SK-N-SH (cell line): ENCODE measurements around the gene UFSP1. TPM values are rescaled to one million over a fixed set of nuclear protein-coding genes. Genes with fewer than 3 reads are reported as not detected.

Source experiments
- CTCF ChIA-PET: fragments of 300-600, 350-600 bp; formaldehyde crosslinking; extraction: SDS; loops from one replicate; lab custom pipeline; 2021; lab: Yijun Ruan, JAX
- POLR2A ChIA-PET: fragments of 350-600 bp; sonication (Branson Sonifier 250); formaldehyde crosslinking; extraction: SDS; loops from one replicate; lab custom pipeline; 2020; ENCODE audit warnings: antibody characterized with exemption, inconsistent platforms; lab: Yijun Ruan, JAX
- DNase-seq: peaks from one replicate; pipeline ENCODE4 v3.0.0; 2012
- H2AFZ ChIP-seq: fragments of 200-600 bp; sonication (generic); 2 replicates; pipeline ENCODE4 v1.8.1; 2016; ENCODE audit warnings: antibody characterized with exemption, mild to moderate bottlenecking, low read depth
- H3F3A ChIP-seq: fragments of 200-600 bp; sonication (generic); replicated peaks from 2 replicates; pipeline ENCODE3; 2016; ENCODE audit warnings: antibody characterized with exemption, mild to moderate bottlenecking; ENCODE audit not compliant: insufficient read depth
- H3K27ac ChIP-seq, 2 experiments: fragments of 200-500 bp in 1 of 2; fragments of 200-600 bp in 1 of 2; sonication (Bioruptor generic) in 1 of 2; sonication (generic), shearing (Covaris generic) in 1 of 2; 2 replicates each; pipeline versions ENCODE4 v1.5.1 to v1.6.1; 2014 to 2016; ENCODE audit warnings: low read depth in 2 of 2, inconsistent platforms in 1 of 2, low read length in 1 of 2, mild to moderate bottlenecking in 1 of 2, mixed read lengths in 1 of 2
- H3K27me3 ChIP-seq: fragments of 200-600 bp; sonication (generic), shearing (Covaris generic); 2 replicates; pipeline ENCODE4 v1.6.1; 2016; ENCODE audit warnings: mixed run types; ENCODE audit not compliant: insufficient read depth
- H3K36me3 ChIP-seq, 2 experiments: fragments of 200-500 bp in 1 of 2; fragments of 200-600 bp in 1 of 2; sonication (Bioruptor generic) in 1 of 2; sonication (generic) in 1 of 2; replicated peaks in 1 of 2; 2 replicates each; pipeline versions ENCODE3 to v1.5.1; 2014 to 2016; ENCODE audit warnings: low read length in 1 of 2, mild to moderate bottlenecking in 1 of 2; ENCODE audit not compliant: insufficient read depth in 2 of 2, control insufficient read depth in 1 of 2
- H3K4me1 ChIP-seq, 2 experiments: fragments of 200-500 bp in 1 of 2; fragments of 200-600 bp in 1 of 2; sonication (Bioruptor generic) in 1 of 2; sonication (generic), shearing (Covaris generic) in 1 of 2; 2 replicates each; pipeline versions ENCODE4 v1.5.1 to v1.6.1; 2014 to 2016; ENCODE audit warnings: low read depth in 1 of 2, low read length in 1 of 2, mixed run types in 1 of 2; ENCODE audit not compliant: insufficient read depth in 2 of 2, control insufficient read depth in 1 of 2
- H3K4me2 ChIP-seq: fragments of 200-600 bp; sonication (generic), shearing (Covaris generic); 2 replicates; pipeline ENCODE4 v1.6.1; 2017; ENCODE audit warnings: mixed run types
- H3K4me3 ChIP-seq, 2 experiments: fragments of 200-500 bp in 1 of 2; fragments of 200-600 bp in 1 of 2; sonication (Bioruptor generic) in 1 of 2; sonication (generic), shearing (Covaris generic) in 1 of 2; 2 replicates each; pipeline versions ENCODE4 v1.5.1 to v1.8.1; 2014 to 2016; ENCODE audit warnings: low read depth in 2 of 2, inconsistent platforms in 1 of 2, low read length in 1 of 2, mild to moderate bottlenecking in 1 of 2, mixed read lengths in 1 of 2, moderate library complexity in 1 of 2
- H3K79me2 ChIP-seq: fragments of 200-600 bp; sonication (generic); 2 replicates; pipeline ENCODE4 v1.8.1; 2017; ENCODE audit warnings: mild to moderate bottlenecking; ENCODE audit not compliant: insufficient read depth
- H3K9ac ChIP-seq: fragments of 200-600 bp; sonication (generic); 2 replicates; pipeline ENCODE4 v1.6.1; 2017; ENCODE audit warnings: mixed run types
- H3K9me2 ChIP-seq: fragments of 200-600 bp; sonication (generic); 2 replicates; pipeline ENCODE4 v1.6.1; 2017; ENCODE audit warnings: mixed run types
- H3K9me3 ChIP-seq: fragments of 200-600 bp; sonication (generic); 2 replicates; pipeline ENCODE4 v1.6.1; 2017; ENCODE audit warnings: mixed run types, mild to moderate bottlenecking, moderate library complexity
- H4K20me1 ChIP-seq: fragments of 200-600 bp; sonication (generic); 2 replicates; pipeline ENCODE4 v1.6.1; 2017; ENCODE audit warnings: mild to moderate bottlenecking, mixed run types; ENCODE audit not compliant: insufficient read depth
- ELF1 ChIP-seq: IDR thresholded peaks from 2 replicates; pipeline ENCODE4 v1.4.0; 2012
- EZH2phosphoT487 ChIP-seq: fragments of 200-600 bp; sonication (generic); IDR thresholded peaks from 2 replicates; pipeline ENCODE4 v1.6.1; 2017; ENCODE audit warnings: low read depth, mixed run types, mild to moderate bottlenecking, antibody characterized with exemption, moderate library complexity, borderline replicate concordance
- FOSL2 ChIP-seq: IDR thresholded peaks from 2 replicates; pipeline ENCODE4 v1.4.0; 2012; ENCODE audit warnings: low read depth, mild to moderate bottlenecking, moderate library complexity, borderline replicate concordance
- FOXJ3 ChIP-seq: sonication (generic); formaldehyde crosslinking; IDR thresholded peaks from 2 replicates; pipeline ENCODE4 v1.5.1; 2020; ENCODE audit warnings: mild to moderate bottlenecking, missing genetic modification reagents
- FOXM1 ChIP-seq: IDR thresholded peaks from 2 replicates; pipeline ENCODE4 v1.4.0; 2012; ENCODE audit warnings: low read depth, mild to moderate bottlenecking
- GABPA ChIP-seq: IDR thresholded peaks from 2 replicates; pipeline ENCODE4 v1.4.0; 2012; ENCODE audit warnings: low read depth, mild to moderate bottlenecking
- GATA2 ChIP-seq: sonication (generic); formaldehyde crosslinking; IDR thresholded peaks from 2 replicates; pipeline ENCODE4 v1.5.0; 2020; ENCODE audit warnings: mild to moderate bottlenecking, missing genetic modification reagents
- JUND ChIP-seq: IDR thresholded peaks from 2 replicates; pipeline ENCODE4 v1.4.0; 2012
- RCOR1 ChIP-seq: fragments of 150-350 bp; IDR thresholded peaks from 2 replicates; pipeline ENCODE4 v1.6.1; 2017; ENCODE audit warnings: antibody characterized with exemption, low read length
- RFX5 ChIP-seq: IDR thresholded peaks from 2 replicates; pipeline ENCODE4 v1.6.1; 2012; ENCODE audit warnings: mild to moderate bottlenecking, improper control_type of control experiment, low read length
- RXRA ChIP-seq: IDR thresholded peaks from 2 replicates; pipeline ENCODE4 v1.4.0; 2012; ENCODE audit warnings: low read depth, mild to moderate bottlenecking, borderline replicate concordance
- TAF1 ChIP-seq: IDR thresholded peaks from 2 replicates; pipeline ENCODE4 v1.6.1; 2012; ENCODE audit warnings: low read depth, mild to moderate bottlenecking, low read length, moderate library complexity, borderline replicate concordance
- WGBS: methylation state at CpG from one replicate; pipeline ENCODE4 v1.1.6; 2017; ENCODE audit warnings: low lambda C conversion rate; 5-methylcytosine and 5-hydroxymethylcytosine counted together
- polyA plus RNA-seq, 3 experiments: library from polyadenylated mRNA; depleted of rRNA; stranded (reverse); fragments of >200 nt; gene quantifications; 2 replicates each; pipeline ENCODE4 v1.2.3, GENCODE V29; 2012
- TF ChIP-seq, protein P1 (sequence below): fragments of 200-600 bp; sonication (generic); IDR thresholded peaks from 2 replicates; pipeline ENCODE4 v1.6.1; 2017; ENCODE audit warnings: antibody characterized with exemption, mild to moderate bottlenecking, moderate library complexity
- TF ChIP-seq, protein P2 (sequence below): IDR thresholded peaks from 2 replicates; pipeline ENCODE4 v1.4.0; 2012; ENCODE audit warnings: low read depth
- TF ChIP-seq, protein P3 (sequence below): IDR thresholded peaks from 2 replicates; pipeline ENCODE4 v1.4.0; 2012; ENCODE audit warnings: low read depth, borderline replicate concordance
- TF ChIP-seq, protein P4 (sequence below): IDR thresholded peaks from 2 replicates; pipeline ENCODE4 v1.6.1; 2012; ENCODE audit warnings: mild to moderate bottlenecking, low read depth, low read length, moderate library complexity

The UFSP1 gene
- polyA plus RNA-seq, 1 of the 3 experiments (the other 2 are of a cell fraction): 4.5 TPM

DNA sequence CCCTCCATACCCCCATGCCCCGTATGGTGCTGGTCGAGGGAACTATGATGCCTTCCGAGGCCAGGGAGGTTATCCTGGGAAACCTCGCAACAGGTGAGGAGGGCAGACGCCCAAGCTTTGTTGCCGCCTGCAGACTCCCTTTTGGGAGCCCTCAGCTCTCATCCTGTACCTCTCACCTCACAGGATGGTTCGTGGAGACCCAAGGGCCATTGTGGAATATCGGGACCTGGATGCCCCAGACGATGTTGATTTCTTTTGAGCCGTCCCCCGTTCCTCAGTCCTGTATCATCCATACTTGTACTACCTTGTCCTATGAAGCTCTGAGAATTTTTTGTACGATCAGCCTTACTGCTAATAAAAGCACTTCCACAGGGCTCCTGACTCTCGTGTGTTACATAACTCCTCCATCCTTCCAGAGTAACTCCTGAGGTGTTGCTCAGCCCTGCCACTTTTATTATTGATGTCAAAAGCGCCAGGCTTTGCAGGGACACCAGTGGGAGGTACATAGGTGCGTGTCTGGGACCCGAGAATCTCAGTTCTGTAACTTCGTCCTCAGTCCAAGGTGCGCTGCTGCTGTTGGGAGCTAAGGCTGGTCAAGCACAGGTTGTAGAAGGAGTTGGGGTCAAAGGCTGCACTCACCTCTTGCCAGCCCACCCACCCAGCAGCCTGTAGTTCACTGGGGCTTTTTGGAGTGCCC is 1.1 kb downstream of the UFSP1 start:
- CTCF ChIA-PET: interaction anchor here (0.7 to 4.9 kb wide), 8 partner anchors 9 to 189 kb away, joined by 3 to 16 read pairs (median 4); partner anchors contain the start of genes POP7, SLC12A9 and SRRT
- no peak for TF ChIP-seq JUND
- TF ChIP-seq FOXJ3 (CRISPR knock-in tag): no peak
- no peak for TF ChIP-seq RCOR1
- no peak for TF ChIP-seq RFX5
- TF ChIP-seq, protein P1, sequence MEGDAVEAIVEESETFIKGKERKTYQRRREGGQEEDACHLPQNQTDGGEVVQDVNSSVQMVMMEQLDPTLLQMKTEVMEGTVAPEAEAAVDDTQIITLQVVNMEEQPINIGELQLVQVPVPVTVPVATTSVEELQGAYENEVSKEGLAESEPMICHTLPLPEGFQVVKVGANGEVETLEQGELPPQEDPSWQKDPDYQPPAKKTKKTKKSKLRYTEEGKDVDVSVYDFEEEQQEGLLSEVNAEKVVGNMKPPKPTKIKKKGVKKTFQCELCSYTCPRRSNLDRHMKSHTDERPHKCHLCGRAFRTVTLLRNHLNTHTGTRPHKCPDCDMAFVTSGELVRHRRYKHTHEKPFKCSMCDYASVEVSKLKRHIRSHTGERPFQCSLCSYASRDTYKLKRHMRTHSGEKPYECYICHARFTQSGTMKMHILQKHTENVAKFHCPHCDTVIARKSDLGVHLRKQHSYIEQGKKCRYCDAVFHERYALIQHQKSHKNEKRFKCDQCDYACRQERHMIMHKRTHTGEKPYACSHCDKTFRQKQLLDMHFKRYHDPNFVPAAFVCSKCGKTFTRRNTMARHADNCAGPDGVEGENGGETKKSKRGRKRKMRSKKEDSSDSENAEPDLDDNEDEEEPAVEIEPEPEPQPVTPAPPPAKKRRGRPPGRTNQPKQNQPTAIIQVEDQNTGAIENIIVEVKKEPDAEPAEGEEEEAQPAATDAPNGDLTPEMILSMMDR: no peak
- TF ChIP-seq EZH2phosphoT487: no peak
- TF ChIP-seq, protein P2, sequence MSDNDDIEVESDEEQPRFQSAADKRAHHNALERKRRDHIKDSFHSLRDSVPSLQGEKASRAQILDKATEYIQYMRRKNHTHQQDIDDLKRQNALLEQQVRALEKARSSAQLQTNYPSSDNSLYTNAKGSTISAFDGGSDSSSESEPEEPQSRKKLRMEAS: no peak
- no peak for TF ChIP-seq FOSL2
- TF ChIP-seq GABPA: no peak

DNA sequence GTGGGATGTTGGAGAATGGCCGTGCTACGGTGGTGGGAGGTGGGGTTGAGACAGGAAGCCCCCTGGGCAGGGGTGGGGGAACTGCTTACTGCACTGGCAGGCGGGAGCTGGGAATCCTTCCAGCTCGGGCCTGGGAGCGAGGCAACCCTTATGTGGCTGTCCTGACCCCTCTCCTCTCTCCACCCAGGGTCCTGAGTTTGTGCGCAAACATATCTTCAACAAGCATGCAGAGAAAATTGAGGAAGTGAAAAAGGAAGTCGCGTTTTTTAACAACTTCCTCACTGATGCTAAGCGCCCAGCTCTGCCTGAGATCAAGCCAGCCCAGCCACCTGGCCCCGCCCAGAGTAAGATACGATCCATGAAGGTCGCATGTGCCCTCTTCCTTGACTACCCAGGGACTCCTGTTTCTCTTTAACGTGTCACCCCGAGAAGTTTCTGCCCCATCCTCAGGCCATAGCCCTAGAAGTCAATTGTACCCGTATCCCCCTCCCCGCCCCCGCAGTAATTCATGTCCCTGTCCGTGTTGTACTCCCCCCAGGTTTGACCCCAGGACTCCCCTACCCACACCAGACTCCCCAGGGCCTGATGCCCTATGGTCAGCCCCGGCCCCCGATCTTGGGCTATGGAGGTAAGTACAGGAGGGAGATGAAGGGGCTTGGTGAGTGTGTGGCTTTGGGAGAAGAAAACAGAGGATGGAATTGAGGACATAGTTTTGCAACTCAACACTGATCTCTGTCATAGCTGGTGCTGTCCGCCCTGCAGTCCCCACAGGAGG is 1.8 kb downstream of the UFSP1 start:
- H3K9ac ChIP-seq: no peak overlapping the region
- peaks cover 40% of the 10 kb centered on the region for H3F3A ChIP-seq
- ChIA-PET POLR2A (interaction anchor here (5.8 kb wide), 1 partner anchor 11 kb away, joined by 126 read pairs; the partner anchor contains the start of gene SRRT), CTCF (interaction anchor here (1.1 to 4.9 kb wide), 7 partner anchors 10 to 190 kb away, joined by 3 to 16 read pairs (median 3); partner anchors contain the start of genes SLC12A9 and SRRT)
- no peaks in the 10 kb centered on the region for H3K9me3 ChIP-seq
- H2AFZ ChIP-seq: no peak overlapping the region
- H3K27me3 ChIP-seq: no peaks in the 10 kb centered on the region
- peak overlapping the region in 1 of 2 experiments; percentile 16; a peak in 2 of 4 replicates for H3K27ac ChIP-seq
- H3K9me2 ChIP-seq: no peaks in the 10 kb centered on the region
- 84% methylated on average over 21 of the region's 21 CpGs for WGBS
- H3K4me1 ChIP-seq: peaks cover 4 to 40% of the 10 kb centered on the region in 2 experiments
- H4K20me1 ChIP-seq: peaks cover 12% of the 10 kb centered on the region
- H3K36me3 ChIP-seq: peaks cover 45 to 62% of the 10 kb centered on the region in 2 experiments
- H3K4me3 ChIP-seq: peak overlapping the region in 1 of 2 experiments; percentile 78; a peak in 2 of 4 replicates
- peak overlapping the region; percentile 100 for H3K4me2 ChIP-seq
- peaks cover 48% of the 10 kb centered on the region for H3K79me2 ChIP-seq
- DNase-seq: peak; percentile 54
- no peak for TF ChIP-seq RXRA
- TF ChIP-seq, protein P2: no peak
- TF ChIP-seq, protein P3, sequence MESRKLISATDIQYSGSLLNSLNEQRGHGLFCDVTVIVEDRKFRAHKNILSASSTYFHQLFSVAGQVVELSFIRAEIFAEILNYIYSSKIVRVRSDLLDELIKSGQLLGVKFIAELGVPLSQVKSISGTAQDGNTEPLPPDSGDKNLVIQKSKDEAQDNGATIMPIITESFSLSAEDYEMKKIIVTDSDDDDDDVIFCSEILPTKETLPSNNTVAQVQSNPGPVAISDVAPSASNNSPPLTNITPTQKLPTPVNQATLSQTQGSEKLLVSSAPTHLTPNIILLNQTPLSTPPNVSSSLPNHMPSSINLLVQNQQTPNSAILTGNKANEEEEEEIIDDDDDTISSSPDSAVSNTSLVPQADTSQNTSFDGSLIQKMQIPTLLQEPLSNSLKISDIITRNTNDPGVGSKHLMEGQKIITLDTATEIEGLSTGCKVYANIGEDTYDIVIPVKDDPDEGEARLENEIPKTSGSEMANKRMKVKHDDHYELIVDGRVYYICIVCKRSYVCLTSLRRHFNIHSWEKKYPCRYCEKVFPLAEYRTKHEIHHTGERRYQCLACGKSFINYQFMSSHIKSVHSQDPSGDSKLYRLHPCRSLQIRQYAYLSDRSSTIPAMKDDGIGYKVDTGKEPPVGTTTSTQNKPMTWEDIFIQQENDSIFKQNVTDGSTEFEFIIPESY: no peak
- TF ChIP-seq TAF1: no peak
- TF ChIP-seq, protein P4, sequence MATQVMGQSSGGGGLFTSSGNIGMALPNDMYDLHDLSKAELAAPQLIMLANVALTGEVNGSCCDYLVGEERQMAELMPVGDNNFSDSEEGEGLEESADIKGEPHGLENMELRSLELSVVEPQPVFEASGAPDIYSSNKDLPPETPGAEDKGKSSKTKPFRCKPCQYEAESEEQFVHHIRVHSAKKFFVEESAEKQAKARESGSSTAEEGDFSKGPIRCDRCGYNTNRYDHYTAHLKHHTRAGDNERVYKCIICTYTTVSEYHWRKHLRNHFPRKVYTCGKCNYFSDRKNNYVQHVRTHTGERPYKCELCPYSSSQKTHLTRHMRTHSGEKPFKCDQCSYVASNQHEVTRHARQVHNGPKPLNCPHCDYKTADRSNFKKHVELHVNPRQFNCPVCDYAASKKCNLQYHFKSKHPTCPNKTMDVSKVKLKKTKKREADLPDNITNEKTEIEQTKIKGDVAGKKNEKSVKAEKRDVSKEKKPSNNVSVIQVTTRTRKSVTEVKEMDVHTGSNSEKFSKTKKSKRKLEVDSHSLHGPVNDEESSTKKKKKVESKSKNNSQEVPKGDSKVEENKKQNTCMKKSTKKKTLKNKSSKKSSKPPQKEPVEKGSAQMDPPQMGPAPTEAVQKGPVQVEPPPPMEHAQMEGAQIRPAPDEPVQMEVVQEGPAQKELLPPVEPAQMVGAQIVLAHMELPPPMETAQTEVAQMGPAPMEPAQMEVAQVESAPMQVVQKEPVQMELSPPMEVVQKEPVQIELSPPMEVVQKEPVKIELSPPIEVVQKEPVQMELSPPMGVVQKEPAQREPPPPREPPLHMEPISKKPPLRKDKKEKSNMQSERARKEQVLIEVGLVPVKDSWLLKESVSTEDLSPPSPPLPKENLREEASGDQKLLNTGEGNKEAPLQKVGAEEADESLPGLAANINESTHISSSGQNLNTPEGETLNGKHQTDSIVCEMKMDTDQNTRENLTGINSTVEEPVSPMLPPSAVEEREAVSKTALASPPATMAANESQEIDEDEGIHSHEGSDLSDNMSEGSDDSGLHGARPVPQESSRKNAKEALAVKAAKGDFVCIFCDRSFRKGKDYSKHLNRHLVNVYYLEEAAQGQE: no peak
- TF ChIP-seq RFX5: no peak
- TF ChIP-seq ELF1: 0 out of 2 replicates have a peak, but pooled peaks have one; percentile 13
- no peak for TF ChIP-seq FOXM1
- TF ChIP-seq GATA2: no peak

More for the DNA sequence above, 1.1 kb downstream of the UFSP1 start:
- Histone ChIP-seq H3K27me3 (no peaks in the 10 kb centered on the region), H3K27ac (peak overlapping the region; percentile 69 to 89; a peak in 3 of 4 replicates), H3K4me1 (peaks cover 4 to 40% of the 10 kb centered on the region in 2 experiments), H3K36me3 (peaks cover 40 to 55% of the 10 kb centered on the region in 2 experiments), H3K4me2 (peak overlapping the region; percentile 100), H2AFZ (no peak overlapping the region), H3K79me2 (peaks cover 46% of the 10 kb centered on the region), H3K9me2 (no peaks in the 10 kb centered on the region), H4K20me1 (peaks cover 12% of the 10 kb centered on the region), H3K4me3 (peak overlapping the region; percentile 75 to 78), H3F3A (peaks cover 39% of the 10 kb centered on the region), H3K9ac (peak overlapping the region; percentile 85), H3K9me3 (no peaks in the 10 kb centered on the region)
- POLR2A ChIA-PET: interaction anchor here (5.8 kb wide), 1 partner anchor 12 kb away, joined by 126 read pairs; the partner anchor contains the start of gene SRRT
- WGBS: 74% methylated on average over 16 of the region's 18 CpGs
- peak; percentile 39 for DNase-seq
